Caco-2 (cell line): ENCODE data around the gene BCL2L12. TPM values are rescaled to one million over a fixed set of nuclear protein-coding genes. Genes with fewer than 3 reads are reported as not detected.

Experiments
- BruUV-seq: library from RNA; stranded (reverse); fragments of 400-500 nt; replicated peaks from 2 replicates; lab custom pipeline; 2021; lab: Mats Ljungman, UMichigan
- CTCF ChIA-PET: fragments of 300-600 bp; sonication (Branson Sonifier 250); formaldehyde crosslinking; loops from one replicate; lab custom pipeline; 2022; ENCODE audit warnings: antibody characterized with exemption; lab: Charles Lee
- POLR2A ChIA-PET: fragments of 300-600 bp; sonication (Branson Sonifier 250); formaldehyde crosslinking; loops from one replicate; lab custom pipeline; 2022; ENCODE audit warnings: antibody characterized with exemption; lab: Charles Lee
- DNase-seq, 2 experiments: peaks; one replicate each; pipeline versions ENCODE4 v3.0.0 to v3.0.0-alpha.2; 2020 to 2022
- H3K27me3 ChIP-seq: replicated peaks from 2 replicates; pipeline ENCODE4 v1.6.0; 2011; ENCODE audit warnings: low read length; ENCODE audit not compliant: control insufficient read depth, insufficient read depth
- H3K36me3 ChIP-seq: 2 replicates; pipeline ENCODE4 v1.5.1; 2011; ENCODE audit warnings: low read length; ENCODE audit not compliant: control insufficient read depth, insufficient read depth
- H3K4me1 ChIP-seq: fragments of 250-450 bp; sonication (Bioruptor Pico); 2 replicates; pipeline ENCODE4 v1.5.1; 2020; ENCODE audit warnings: mild to moderate bottlenecking
- H3K4me3 ChIP-seq: 2 replicates; pipeline ENCODE4 v1.5.1; 2011; ENCODE audit warnings: low read depth, mild to moderate bottlenecking, control low read depth, low read length
- H3K9me3 ChIP-seq: fragments of 250-450 bp; sonication (Bioruptor Pico); 2 replicates; pipeline ENCODE4 v1.5.1; 2020; ENCODE audit warnings: mild to moderate bottlenecking, moderate library complexity
- H3K27ac Mint-ChIP-seq: one replicate; pipeline ENCODE4 v1.8.0; 2022; ENCODE audit warnings: mixed read lengths; ENCODE audit not compliant: unreplicated experiment
- H3K27me3 Mint-ChIP-seq: one replicate; pipeline ENCODE4 v1.8.0; 2022; ENCODE audit warnings: mixed read lengths; ENCODE audit not compliant: insufficient read depth, unreplicated experiment
- H3K36me3 Mint-ChIP-seq: one replicate; pipeline ENCODE4 v1.8.0; 2022; ENCODE audit warnings: mild to moderate bottlenecking, mixed read lengths; ENCODE audit not compliant: insufficient read depth, unreplicated experiment
- H3K4me1 Mint-ChIP-seq: one replicate; pipeline ENCODE4 v1.8.0; 2022; ENCODE audit warnings: low read depth, mixed read lengths; ENCODE audit not compliant: unreplicated experiment
- H3K4me3 Mint-ChIP-seq: one replicate; pipeline ENCODE4 v1.8.0; 2022; ENCODE audit warnings: mild to moderate bottlenecking, moderate library complexity, mixed read lengths; ENCODE audit not compliant: unreplicated experiment
- H3K9me3 Mint-ChIP-seq: one replicate; pipeline ENCODE4 v1.8.0; 2022; ENCODE audit warnings: mixed read lengths; ENCODE audit not compliant: unreplicated experiment
- intact Hi-C: fragments of 100-400 bp; cut with micrococcal nuclease; formaldehyde crosslinking; loops from one replicate; pipeline ENCODE4 v1.10.0; 2022; ENCODE audit not compliant: unreplicated experiment
- total RNA-seq: library from RNA; stranded (reverse); gene quantifications from 2 replicates; pipeline ENCODE4 v1.2.3, GENCODE V29; 2022
- TF ChIP-seq, protein P1 (sequence below), 2 experiments: fragments of 200-600 bp in 1 of 2; IDR thresholded peaks; 1 replicate in 1 of 2; 2 replicates in 1 of 2; pipeline versions ENCODE4 v1.5.1 to v1.8.0; 2011 to 2022; ENCODE audit warnings: antibody characterized with exemption in 1 of 2, control low read depth in 1 of 2, inconsistent platforms in 1 of 2, low read depth in 1 of 2, low read length in 1 of 2, mild to moderate bottlenecking in 1 of 2, moderate library complexity in 1 of 2; ENCODE audit not compliant: insufficient read depth in 1 of 2, severe bottlenecking in 1 of 2, unreplicated experiment in 1 of 2

BCL2L12 gene
- total RNA-seq, 1 experiment from 2014 or later: 111 TPM

DNA sequence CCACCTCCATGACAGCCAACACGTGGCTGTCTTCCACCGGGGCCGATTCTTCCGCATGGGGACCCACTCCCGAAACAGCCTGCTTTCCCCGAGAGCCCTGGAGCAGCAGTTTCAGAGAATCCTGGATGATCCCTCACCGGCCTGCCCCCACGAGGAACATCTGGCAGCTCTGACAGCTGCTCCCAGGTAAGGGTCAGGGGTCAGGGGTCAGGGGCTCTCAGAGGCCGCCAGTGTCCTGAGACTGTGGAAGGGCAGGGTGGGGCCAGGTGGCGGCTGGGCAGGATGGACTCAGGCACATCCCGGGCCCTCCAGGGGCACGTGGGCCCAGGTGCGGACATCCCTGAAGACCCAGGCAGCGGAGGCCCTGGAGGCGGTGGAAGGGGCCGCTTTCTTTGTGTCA is 40.2 kb downstream of the BCL2L12 start:
- intact Hi-C loops: no loop called here
- Mint-ChIP-seq H3K36me3 (no peaks in the 10 kb centered on the region), H3K27ac (no peak overlapping the region), H3K4me1 (peaks cover 6% of the 10 kb centered on the region), H3K27me3 (peaks cover 3% of the 10 kb centered on the region), H3K4me3 (no peak overlapping the region), H3K9me3 (no peaks in the 10 kb centered on the region)
- no peaks in the 10 kb centered on the region for H3K9me3 ChIP-seq
- no TSS peak for BruUV-seq
- no peak overlapping the region for H3K4me3 ChIP-seq
- no peak for DNase-seq
- no peaks in the 10 kb centered on the region for H3K27me3 ChIP-seq
- H3K36me3 ChIP-seq: no peaks in the 10 kb centered on the region
- ChIA-PET CTCF (interaction anchor here (0.6 kb wide), 1 partner anchor 136 kb away, joined by 3 read pairs; no protein-coding TSS in a partner anchor), POLR2A (no interaction called here)
- TF ChIP-seq, protein P1, sequence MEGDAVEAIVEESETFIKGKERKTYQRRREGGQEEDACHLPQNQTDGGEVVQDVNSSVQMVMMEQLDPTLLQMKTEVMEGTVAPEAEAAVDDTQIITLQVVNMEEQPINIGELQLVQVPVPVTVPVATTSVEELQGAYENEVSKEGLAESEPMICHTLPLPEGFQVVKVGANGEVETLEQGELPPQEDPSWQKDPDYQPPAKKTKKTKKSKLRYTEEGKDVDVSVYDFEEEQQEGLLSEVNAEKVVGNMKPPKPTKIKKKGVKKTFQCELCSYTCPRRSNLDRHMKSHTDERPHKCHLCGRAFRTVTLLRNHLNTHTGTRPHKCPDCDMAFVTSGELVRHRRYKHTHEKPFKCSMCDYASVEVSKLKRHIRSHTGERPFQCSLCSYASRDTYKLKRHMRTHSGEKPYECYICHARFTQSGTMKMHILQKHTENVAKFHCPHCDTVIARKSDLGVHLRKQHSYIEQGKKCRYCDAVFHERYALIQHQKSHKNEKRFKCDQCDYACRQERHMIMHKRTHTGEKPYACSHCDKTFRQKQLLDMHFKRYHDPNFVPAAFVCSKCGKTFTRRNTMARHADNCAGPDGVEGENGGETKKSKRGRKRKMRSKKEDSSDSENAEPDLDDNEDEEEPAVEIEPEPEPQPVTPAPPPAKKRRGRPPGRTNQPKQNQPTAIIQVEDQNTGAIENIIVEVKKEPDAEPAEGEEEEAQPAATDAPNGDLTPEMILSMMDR (IDR thresholded peaks at IDR 0.05; ENCODE audit: insufficient read depth in 1 of 2, low read depth in 1 of 2, low read length in 1 of 2, severe bottlenecking in 1 of 2, unreplicated experiment in 1 of 2): no peak
- H3K4me1 ChIP-seq: no peaks in the 10 kb centered on the region

DNA sequence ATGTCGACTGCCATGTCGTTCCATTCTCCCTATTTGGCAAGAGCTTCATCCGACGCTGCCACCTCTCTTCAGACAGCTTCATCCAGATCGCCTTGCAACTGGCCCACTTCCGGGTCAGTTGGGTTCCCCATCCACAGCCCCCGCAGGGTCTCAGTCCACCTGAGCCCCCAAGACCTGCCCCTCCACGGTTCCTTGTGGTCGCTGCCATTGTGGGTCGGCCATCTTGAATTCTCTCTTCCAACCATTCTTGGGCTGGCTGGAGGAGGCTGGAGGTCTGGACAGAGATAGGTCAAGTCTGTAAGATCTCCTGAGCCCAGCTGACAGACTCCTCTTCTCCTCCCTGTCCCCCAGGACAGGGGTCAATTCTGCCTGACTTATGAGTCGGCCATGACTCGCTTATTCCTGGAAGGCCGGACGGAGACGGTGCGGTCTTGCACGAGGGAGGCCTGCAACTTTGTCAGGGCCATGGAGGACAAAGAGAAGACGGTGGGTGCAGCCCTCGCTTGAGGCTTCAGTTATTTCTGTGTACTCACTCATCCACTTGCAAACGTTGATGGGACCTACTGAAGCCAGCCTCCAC is 44.7 kb downstream of the BCL2L12 start:
- Mint-ChIP-seq H3K36me3 (peaks cover 14% of the 10 kb centered on the region), H3K4me3 (no peak overlapping the region), H3K27me3 (no peaks in the 10 kb centered on the region), H3K4me1 (peaks cover 23% of the 10 kb centered on the region), H3K9me3 (peaks cover 5% of the 10 kb centered on the region), H3K27ac (no peak overlapping the region)
- intact Hi-C loops: loop anchor here (5.0 kb wide), 1 partner anchor 57 kb away; the partner anchor contains the start of gene AP2A1
- TF ChIP-seq, protein P1 (IDR thresholded peaks at IDR 0.05; ENCODE audit: insufficient read depth in 1 of 2, low read depth in 1 of 2, low read length in 1 of 2, severe bottlenecking in 1 of 2, unreplicated experiment in 1 of 2): no peak
- H3K4me1 ChIP-seq: peaks cover 8% of the 10 kb centered on the region; the same call in 1 of the 2 replicates
- DNase-seq: no peak
- no peaks in the 10 kb centered on the region for H3K9me3 ChIP-seq
- no peaks in the 10 kb centered on the region for H3K36me3 ChIP-seq
- no peaks in the 10 kb centered on the region for H3K27me3 ChIP-seq
- ChIA-PET POLR2A (interaction anchor here (0.6 kb wide), 1 partner anchor 1074 kb away, joined by 3 read pairs; the partner anchor contains the start of gene DBP), CTCF (no interaction called here)
- no peak overlapping the region for H3K4me3 ChIP-seq
- BruUV-seq: no TSS peak

DNA sequence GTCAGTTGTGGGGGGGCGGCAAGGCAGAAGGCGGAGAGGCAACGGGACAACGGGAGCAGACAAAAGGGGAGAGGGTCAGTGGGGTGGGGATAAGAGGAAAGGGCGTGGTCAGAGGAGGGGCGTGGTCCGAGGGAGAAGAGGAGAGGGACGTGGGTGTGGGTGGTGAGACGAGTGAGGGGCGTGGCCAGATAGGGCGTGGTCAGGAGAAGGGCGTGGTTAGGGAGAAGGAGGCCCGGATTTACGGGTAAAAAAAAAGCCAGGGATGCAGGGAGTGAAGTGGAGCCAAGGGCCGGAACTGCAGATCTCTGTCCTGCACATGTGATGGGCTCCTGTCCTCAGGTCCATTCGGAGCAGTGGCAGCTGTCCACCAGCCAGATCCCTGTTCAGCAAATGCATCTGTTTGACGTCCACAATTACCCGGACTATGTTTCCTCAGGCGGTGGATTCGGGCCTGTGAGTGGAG is 46.7 kb downstream of the BCL2L12 start:
- peak overlapping the region; percentile 54 for H3K27ac Mint-ChIP-seq
- H3K36me3 ChIP-seq: no peaks in the 10 kb centered on the region
- no peak overlapping the region for H3K4me3 ChIP-seq
- no peaks in the 10 kb centered on the region for H3K27me3 ChIP-seq
- CTCF ChIA-PET: interaction anchor here (0.9 kb wide), 1 partner anchor 70 kb away, joined by 4 read pairs; the partner anchor contains the start of gene SCAF1
- H3K9me3 ChIP-seq: no peaks in the 10 kb centered on the region
- peaks cover 24% of the 10 kb centered on the region for H3K4me1 Mint-ChIP-seq
- TF ChIP-seq, protein P1 (IDR thresholded peaks at IDR 0.05; ENCODE audit: insufficient read depth in 1 of 2, low read depth in 1 of 2, low read length in 1 of 2, severe bottlenecking in 1 of 2, unreplicated experiment in 1 of 2): no peak
- intact Hi-C loops: loop anchor here (5.0 kb wide), 1 partner anchor 55 kb away; the partner anchor contains the start of gene AP2A1
- POLR2A ChIA-PET: no interaction called here
- H3K36me3 Mint-ChIP-seq: peaks cover 14% of the 10 kb centered on the region
- H3K4me3 Mint-ChIP-seq: no peak overlapping the region
- peak; percentile 49 to 78 for DNase-seq
- BruUV-seq: no TSS peak
- H3K9me3 Mint-ChIP-seq: peaks cover 8% of the 10 kb centered on the region
- peaks cover 8% of the 10 kb centered on the region; the same call in 1 of the 2 replicates for H3K4me1 ChIP-seq
- H3K27me3 Mint-ChIP-seq: no peaks in the 10 kb centered on the region
